Right cardiac atrium (tissue), 5 donors: ENCODE data around the gene LEMD3. TPM values are rescaled to one million over a fixed set of nuclear protein-coding genes. Genes with fewer than 3 reads are reported as not detected.

Experiments
- ATAC-seq, 2 donors: fragments of 200-7000 bp; cut with Tn5 transposase; one replicate each; pipeline versions ENCODE4 v1.8.0 to v1.9.1; 2020; ENCODE audit warnings: moderate library complexity in 2 of 2, mild to moderate bottlenecking in 1 of 2
- DNase-seq, 3 donors: peaks; one replicate each; pipeline ENCODE4 v3.0.0-alpha.2; 2020
- H3K27ac ChIP-seq: one replicate; pipeline ENCODE4 v1.5.1; 2013; ENCODE audit warnings: mild to moderate bottlenecking, low read length, control low read depth, moderate library complexity
- H3K27me3 ChIP-seq: one replicate; pipeline ENCODE4 v1.6.1; 2013; ENCODE audit not compliant: control insufficient read depth, insufficient read depth
- H3K4me1 ChIP-seq: one replicate; pipeline ENCODE4 v1.6.1; 2013; ENCODE audit warnings: low read length; ENCODE audit not compliant: control insufficient read depth, insufficient read depth
- H3K4me3 ChIP-seq: one replicate; pipeline ENCODE4 v1.5.1; 2013; ENCODE audit warnings: low read length, control low read depth
- H3K9me3 ChIP-seq: one replicate; pipeline ENCODE4 v1.6.1; 2013; ENCODE audit warnings: low read length; ENCODE audit not compliant: control insufficient read depth
- WGBS: extraction: QIAGEN DNeasy Blood & Tissue Kit; methylation state at CpG from one replicate; pipeline ENCODE4 v1.1.7; 2013; 5-methylcytosine and 5-hydroxymethylcytosine counted together
- intact Hi-C, 4 donors: fragments of 100-400 bp; cut with DNase I; formaldehyde crosslinking; loops; one replicate each; pipeline versions ENCODE4 v1.11.0 to v1.14.0; 2022 to 2023
- polyA plus RNA-seq: library from polyadenylated mRNA; stranded (reverse); fragments of 200-250 nt; gene quantifications from one replicate; pipeline ENCODE4 v1.2.3, GENCODE V29; 2013
- total RNA-seq, 4 donors: library from RNA; stranded (reverse); fragmentation: NEBNext Ultra II Directional; extraction: Animal tissue kit (Norgen Biotek cat#: 25700); gene quantifications; one replicate each; pipeline ENCODE4 v1.2.1, GENCODE V29; 2021
- donor health status: healthy with polysubstance abuse.
- donor health status: DM: no; HTN: yes; CAD: no.
- donor health status: DM: no; HTN: no; CAD: no.
- donor health status: DM: no; HTN: yes; CAD: no; lungs with severe emphysema.
- donor health status: DM: yes; HTN: yes; CAD: no.

Gene LEMD3
- total and polyA plus RNA-seq, 5 donors, result 6.0 to 18.4 (median 15.7) TPM

GRCh38 chr12:65170209-65170881, 962 bp downstream of the LEMD3 start:
- peak overlapping the region; percentile 98 for H3K4me3 ChIP-seq
- H3K9me3 ChIP-seq, result no peaks in the 10 kb centered on the region
- under 1% methylated on average over 47 of the region's 47 CpGs for WGBS
- H3K4me1 ChIP-seq, result peaks cover 2% of the 10 kb centered on the region
- peak overlapping the region; percentile 93 for H3K27ac ChIP-seq
- ATAC-seq, result peak; percentile 75 to 87
- H3K27me3 ChIP-seq, result no peaks in the 10 kb centered on the region
- peak; percentile 70 to 85 (median 83) for DNase-seq
- intact Hi-C loops, result no loop called here

GRCh38 chr12:65171073-65171472, 1.7 kb downstream of the LEMD3 start:
- no peaks in the 10 kb centered on the region for H3K9me3 ChIP-seq
- DNase-seq (no peak), ATAC-seq (no peak)
- H3K27me3 ChIP-seq, result no peaks in the 10 kb centered on the region
- WGBS, result 54% methylated on average over 8 of the region's 8 CpGs
- intact Hi-C loops, result no loop called here
- H3K4me3 ChIP-seq, result peak overlapping the region; percentile 98
- H3K4me1 ChIP-seq, result peaks cover 2% of the 10 kb centered on the region
- H3K27ac ChIP-seq, result no peak overlapping the region

GRCh38 chr12:65171870-65172269, 2.5 kb downstream of the LEMD3 start:
- WGBS, result 69% methylated on average over 3 of the region's 3 CpGs
- no peaks in the 10 kb centered on the region for H3K27me3 ChIP-seq
- peak overlapping the region; percentile 98 for H3K4me3 ChIP-seq
- DNase-seq (no peak), ATAC-seq (no peak)
- no peak overlapping the region for H3K27ac ChIP-seq
- H3K9me3 ChIP-seq, result no peaks in the 10 kb centered on the region
- peaks cover 2% of the 10 kb centered on the region for H3K4me1 ChIP-seq
- intact Hi-C loops, result no loop called here

GRCh38 chr12:65175385-65175784, 6.0 kb downstream of the LEMD3 start:
- H3K4me3 ChIP-seq, result no peak overlapping the region
- intact Hi-C loops, result no loop called here
- H3K27me3 ChIP-seq, result no peaks in the 10 kb centered on the region
- H3K4me1 ChIP-seq, result peaks cover 4% of the 10 kb centered on the region
- DNase-seq, result no peak
- ATAC-seq, result no peak
- H3K27ac ChIP-seq, result no peak overlapping the region
- no peaks in the 10 kb centered on the region for H3K9me3 ChIP-seq

- H3K27me3 ChIP-seq, result no peaks in the 10 kb centered on the region
- ATAC-seq, result no peak
- WGBS, result 41% methylated on average over 3 of the region's 3 CpGs
- intact Hi-C loops, result no loop called here
- H3K4me3 ChIP-seq, result no peak overlapping the region
- no peak for DNase-seq
- H3K4me1 ChIP-seq, result peaks cover 2% of the 10 kb centered on the region
- no peak overlapping the region for H3K27ac ChIP-seq
- H3K9me3 ChIP-seq, result no peaks in the 10 kb centered on the region
These were observed 12.8 kb downstream of the LEMD3 start for GRCh38 chr12:65182012-65182739.

- intact Hi-C loops, result no loop called here
- H3K27me3 ChIP-seq, result no peaks in the 10 kb centered on the region
- no peaks in the 10 kb centered on the region for H3K4me1 ChIP-seq
These were observed 14.9 kb downstream of the LEMD3 start for GRCh38 chr12:65184176-65184857.

GRCh38 chr12:65184858-65185229, 15.5 kb downstream of the LEMD3 start:
- Histone ChIP-seq H3K27ac (no peak overlapping the region), H3K4me1 (no peaks in the 10 kb centered on the region), H3K4me3 (no peak overlapping the region), H3K9me3 (no peaks in the 10 kb centered on the region), H3K27me3 (no peaks in the 10 kb centered on the region)
- ATAC-seq, result no peak
- no peak for DNase-seq
- 69% methylated on average over 1 of the region's 1 CpG for WGBS
- intact Hi-C loops, result no loop called here

More at GRCh38 chr12:65184176-65184857, 14.9 kb downstream of the LEMD3 start:
- WGBS, result 86% methylated on average over 5 of the region's 5 CpGs
- ATAC-seq (no peak), DNase-seq (no peak)
- Histone ChIP-seq H3K4me3 (no peak overlapping the region), H3K9me3 (no peaks in the 10 kb centered on the region), H3K27ac (no peak overlapping the region)

- ATAC-seq (no peak), DNase-seq (no peak)
- no peaks in the 10 kb centered on the region for H3K4me1 ChIP-seq
- no peak overlapping the region for H3K4me3 ChIP-seq
- H3K27me3 ChIP-seq, result no peaks in the 10 kb centered on the region
- no peak overlapping the region for H3K27ac ChIP-seq
- no peaks in the 10 kb centered on the region for H3K9me3 ChIP-seq
- intact Hi-C loops, result no loop called here
These were observed 18.3 kb downstream of the LEMD3 start for GRCh38 chr12:65187665-65188064.

GRCh38 chr12:65188179-65188701, 18.9 kb downstream of the LEMD3 start:
- no peaks in the 10 kb centered on the region for H3K4me1 ChIP-seq

GRCh38 chr12:65189028-65189718, 19.8 kb downstream of the LEMD3 start:
- no peak for ATAC-seq

More at GRCh38 chr12:65188179-65188701, 18.9 kb downstream of the LEMD3 start:
- Histone ChIP-seq H3K4me3 (no peak overlapping the region), H3K27me3 (no peaks in the 10 kb centered on the region), H3K27ac (no peak overlapping the region), H3K9me3 (no peaks in the 10 kb centered on the region)
- ATAC-seq, result no peak
- WGBS, result 84% methylated on average over 3 of the region's 3 CpGs
- intact Hi-C loops, result no loop called here
- no peak for DNase-seq

More at GRCh38 chr12:65189028-65189718, 19.8 kb downstream of the LEMD3 start:
- DNase-seq, result no peak
- Histone ChIP-seq H3K4me1 (no peaks in the 10 kb centered on the region), H3K27me3 (no peaks in the 10 kb centered on the region), H3K4me3 (no peak overlapping the region), H3K9me3 (no peaks in the 10 kb centered on the region), H3K27ac (no peak overlapping the region)
- intact Hi-C loops, result no loop called here
- WGBS, result 89% methylated on average over 4 of the region's 4 CpGs
